ENCODE data around the gene FTO. TPM values are rescaled to one million over a fixed set of nuclear protein-coding genes. Genes with fewer than 3 reads are reported as not detected.

The FTO gene
- polyA plus RNA-seq, 1 experiment = 135 TPM

DNA sequence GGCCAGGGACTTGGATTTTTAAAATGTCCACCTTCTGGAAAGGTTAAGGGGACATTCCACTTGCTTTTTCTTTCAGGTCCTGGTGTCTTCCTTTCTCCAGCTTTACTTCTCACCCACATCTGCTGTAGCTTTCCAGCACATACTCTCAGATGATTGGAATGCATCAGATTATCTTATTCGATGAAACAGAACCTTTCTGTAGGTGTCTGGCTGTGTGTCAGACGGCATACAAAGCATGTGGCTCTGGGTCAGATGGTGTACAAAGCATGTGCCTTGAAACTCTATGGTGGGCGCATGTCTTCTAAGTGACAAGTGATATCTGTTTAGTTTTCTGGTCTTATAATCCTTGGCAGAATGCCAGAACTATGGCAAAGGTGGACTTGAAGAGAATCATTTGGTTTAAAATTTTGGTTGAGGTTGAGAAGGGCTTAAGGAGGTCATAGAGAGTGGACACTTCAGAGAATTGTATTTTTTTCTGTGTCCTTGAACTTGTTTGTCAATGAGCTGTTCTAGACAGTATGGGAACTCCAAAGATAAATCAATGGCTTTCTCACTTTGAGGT, 125.3 kb downstream of the FTO start:
- no peaks in the 10 kb centered on the region for H3K27me3 ChIP-seq (ENCODE audit: control insufficient read depth, insufficient read depth, low read length)
- POLR2A ChIA-PET = no interaction called here
- TF ChIP-seq CTCF (IDR thresholded peaks at IDR 0.05; ENCODE audit: low read depth, low read length) = no peak
- CTCF ChIA-PET = interaction anchor here (1.3 kb wide), 1 partner anchor 63 kb away, joined by 4 read pairs; no protein-coding TSS in a partner anchor
- no peak overlapping the region for H3K27ac ChIP-seq (ENCODE audit: low read depth, low read length)
- no peaks in the 10 kb centered on the region for H3K9me3 ChIP-seq (ENCODE audit: control insufficient read depth, insufficient read depth, low read length)
- H3K4me3 ChIP-seq (ENCODE audit: low read depth, low read length) = no peak overlapping the region
- DNase-seq (ENCODE audit: low read depth, low spot score) = peak; percentile 26

GRCh38 chr16:53832896-53833544, 129.1 kb downstream of the FTO start:
- H3K27me3 ChIP-seq (ENCODE audit: control insufficient read depth, insufficient read depth, low read length) = no peaks in the 10 kb centered on the region
- ChIA-PET CTCF (no interaction called here), POLR2A (no interaction called here)
- no peaks in the 10 kb centered on the region for H3K9me3 ChIP-seq (ENCODE audit: control insufficient read depth, insufficient read depth, low read length)
- no peak for DNase-seq (ENCODE audit: low read depth, low spot score)
- no peak overlapping the region for H3K27ac ChIP-seq (ENCODE audit: low read depth, low read length)
- no peak for TF ChIP-seq CTCF (IDR thresholded peaks at IDR 0.05; ENCODE audit: low read depth, low read length)
- no peak overlapping the region for H3K4me3 ChIP-seq (ENCODE audit: low read depth, low read length)

DNA sequence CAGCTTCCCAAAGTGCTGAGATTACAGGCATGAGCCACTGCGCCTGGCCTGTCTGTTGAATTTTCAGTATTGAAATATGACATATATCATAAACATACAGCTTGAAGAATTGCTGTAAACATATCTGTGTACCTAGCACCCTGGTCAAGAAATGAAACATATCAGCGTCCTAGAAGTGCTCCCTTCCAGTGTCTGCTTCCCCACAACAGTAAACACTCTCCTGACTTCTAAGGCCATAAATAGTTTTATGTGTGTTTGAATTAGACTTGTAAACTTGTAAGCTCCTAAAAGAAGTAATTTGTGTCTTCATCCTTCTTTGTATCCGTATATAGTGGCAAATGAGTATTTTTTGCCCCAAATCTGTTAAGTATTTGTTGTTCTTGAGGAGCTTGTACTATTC, 132.2 kb downstream of the FTO start:
- DNase-seq (ENCODE audit: low read depth, low spot score) = no peak
- ChIA-PET CTCF (no interaction called here), POLR2A (no interaction called here)
- no peak for TF ChIP-seq CTCF (IDR thresholded peaks at IDR 0.05; ENCODE audit: low read depth, low read length)
- Histone ChIP-seq H3K9me3 (ENCODE audit: control insufficient read depth, insufficient read depth, low read length) (no peaks in the 10 kb centered on the region), H3K4me3 (ENCODE audit: low read depth, low read length) (no peak overlapping the region), H3K27ac (ENCODE audit: low read depth, low read length) (no peak overlapping the region), H3K27me3 (ENCODE audit: control insufficient read depth, insufficient read depth, low read length) (no peaks in the 10 kb centered on the region)

- ChIA-PET POLR2A (no interaction called here), CTCF (no interaction called here)
- no peak overlapping the region for H3K27ac ChIP-seq (ENCODE audit: low read depth, low read length)
- H3K4me3 ChIP-seq (ENCODE audit: low read depth, low read length) = no peak overlapping the region
- H3K27me3 ChIP-seq (ENCODE audit: control insufficient read depth, insufficient read depth, low read length) = no peaks in the 10 kb centered on the region
- DNase-seq (ENCODE audit: low read depth, low spot score) = no peak
- H3K9me3 ChIP-seq (ENCODE audit: control insufficient read depth, insufficient read depth, low read length) = no peaks in the 10 kb centered on the region
- TF ChIP-seq CTCF (IDR thresholded peaks at IDR 0.05; ENCODE audit: low read depth, low read length) = no peak
Observed at GRCh38 chr16:53836680-53837079, 132.7 kb downstream of the FTO start.

GRCh38 chr16:53837426-53837825, 133.5 kb downstream of the FTO start:
- no peak for DNase-seq (ENCODE audit: low read depth, low spot score)
- CTCF ChIA-PET = interaction anchor here (0.6 kb wide), 1 partner anchor 334 kb away, joined by 4 read pairs; no protein-coding TSS in a partner anchor

More at GRCh38 chr16:53837426-53837825, 133.5 kb downstream of the FTO start:
- Histone ChIP-seq H3K4me3 (ENCODE audit: low read depth, low read length) (no peak overlapping the region), H3K27me3 (ENCODE audit: control insufficient read depth, insufficient read depth, low read length) (no peaks in the 10 kb centered on the region), H3K27ac (ENCODE audit: low read depth, low read length) (no peak overlapping the region), H3K9me3 (ENCODE audit: control insufficient read depth, insufficient read depth, low read length) (no peaks in the 10 kb centered on the region)
- no peak for TF ChIP-seq CTCF (IDR thresholded peaks at IDR 0.05; ENCODE audit: low read depth, low read length)
- POLR2A ChIA-PET = no interaction called here

Measured in AG04450 (cell line).